ENCODE measurements around the gene CDKN1C.

CDKN1C gene

DNA sequence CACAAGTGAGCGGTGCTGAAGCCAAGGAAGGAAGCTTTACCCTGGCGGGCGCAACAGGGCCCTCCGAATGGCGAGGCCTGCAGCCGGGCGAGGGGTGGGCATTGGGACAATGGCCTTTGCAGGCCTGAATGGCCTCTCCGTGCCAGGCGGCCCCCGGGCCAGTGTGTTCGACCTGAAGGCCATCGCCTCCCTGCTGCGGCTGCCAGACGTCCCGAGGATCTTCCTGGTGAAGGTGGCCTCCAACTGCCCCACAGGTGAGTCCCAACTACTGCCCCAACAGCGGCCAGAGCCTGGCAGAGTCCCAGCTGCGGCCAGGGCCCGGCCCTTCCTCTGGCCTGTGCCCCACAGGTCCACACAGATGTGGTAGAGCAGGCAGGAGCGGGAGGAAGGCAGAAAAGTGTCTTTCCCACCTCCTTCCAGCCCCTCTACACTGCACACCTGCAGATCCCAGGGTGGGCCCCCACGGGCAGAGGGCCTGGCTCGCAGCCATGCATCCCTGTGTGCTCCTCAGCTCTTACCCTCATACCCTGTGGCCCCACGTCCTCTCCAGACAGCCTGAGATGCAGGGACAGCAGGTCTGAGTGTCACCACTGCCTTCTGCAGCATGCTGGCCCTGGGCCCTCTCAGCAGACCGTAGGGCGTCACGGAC lies 32.4 kb upstream of the CDKN1C start:
- no peak for DNase-seq
- H3K27me3 Mint-ChIP-seq, result peaks cover 13% of the 10 kb centered on the region
- peaks cover 9% of the 10 kb centered on the region for H3K4me1 Mint-ChIP-seq
- H3K4me3 Mint-ChIP-seq, result no peak overlapping the region
- H3K9me3 Mint-ChIP-seq, result no peaks in the 10 kb centered on the region
- H3K36me3 Mint-ChIP-seq, result no peaks in the 10 kb centered on the region
- CTCF ChIA-PET, result no interaction called here
- no peak overlapping the region for H3K27ac Mint-ChIP-seq

DNA sequence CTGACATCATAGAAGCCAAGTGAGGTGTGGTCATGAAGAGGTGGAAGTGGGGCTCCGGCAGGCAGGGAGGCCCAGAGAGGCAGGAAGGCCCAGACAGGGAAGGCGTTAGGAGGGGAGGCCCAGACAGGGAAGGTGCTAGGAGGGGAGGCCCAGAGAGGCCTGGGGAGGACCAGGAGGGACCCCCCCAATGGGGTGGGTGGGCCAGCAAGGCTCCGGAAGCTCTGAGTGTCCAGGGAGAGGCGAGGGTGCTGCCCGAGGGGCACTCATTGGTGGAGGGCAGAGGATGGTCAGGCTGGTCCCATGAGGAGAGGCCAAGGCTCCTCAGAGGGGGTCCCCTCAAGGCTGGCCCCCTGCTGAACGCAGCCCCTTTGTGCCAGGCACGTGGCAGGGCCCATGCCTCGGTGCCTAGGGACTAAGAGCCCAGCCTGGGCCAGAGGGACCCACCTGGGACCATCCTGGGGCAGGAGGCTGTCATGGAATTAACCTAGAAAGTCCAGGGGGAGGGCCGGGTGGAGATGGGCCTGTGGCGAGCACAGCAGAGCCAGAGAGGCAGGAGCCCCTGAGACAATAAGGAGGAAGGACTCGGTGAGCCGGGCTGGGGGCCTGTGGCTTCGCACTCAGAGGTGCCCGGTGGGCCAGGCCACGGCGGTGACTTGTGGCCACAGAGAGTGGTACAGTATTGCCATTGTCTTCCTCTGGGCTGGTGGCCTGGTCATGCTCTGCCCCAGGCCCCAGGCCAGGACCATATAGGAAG lies 31.5 kb upstream of the CDKN1C start:
- no peak overlapping the region for H3K27ac Mint-ChIP-seq
- CTCF ChIA-PET, result no interaction called here
- H3K4me3 Mint-ChIP-seq, result no peak overlapping the region
- H3K9me3 Mint-ChIP-seq, result no peaks in the 10 kb centered on the region
- peaks cover 13% of the 10 kb centered on the region for H3K27me3 Mint-ChIP-seq
- DNase-seq, result no peak
- no peaks in the 10 kb centered on the region for H3K36me3 Mint-ChIP-seq
- H3K4me1 Mint-ChIP-seq, result peaks cover 9% of the 10 kb centered on the region

DNA sequence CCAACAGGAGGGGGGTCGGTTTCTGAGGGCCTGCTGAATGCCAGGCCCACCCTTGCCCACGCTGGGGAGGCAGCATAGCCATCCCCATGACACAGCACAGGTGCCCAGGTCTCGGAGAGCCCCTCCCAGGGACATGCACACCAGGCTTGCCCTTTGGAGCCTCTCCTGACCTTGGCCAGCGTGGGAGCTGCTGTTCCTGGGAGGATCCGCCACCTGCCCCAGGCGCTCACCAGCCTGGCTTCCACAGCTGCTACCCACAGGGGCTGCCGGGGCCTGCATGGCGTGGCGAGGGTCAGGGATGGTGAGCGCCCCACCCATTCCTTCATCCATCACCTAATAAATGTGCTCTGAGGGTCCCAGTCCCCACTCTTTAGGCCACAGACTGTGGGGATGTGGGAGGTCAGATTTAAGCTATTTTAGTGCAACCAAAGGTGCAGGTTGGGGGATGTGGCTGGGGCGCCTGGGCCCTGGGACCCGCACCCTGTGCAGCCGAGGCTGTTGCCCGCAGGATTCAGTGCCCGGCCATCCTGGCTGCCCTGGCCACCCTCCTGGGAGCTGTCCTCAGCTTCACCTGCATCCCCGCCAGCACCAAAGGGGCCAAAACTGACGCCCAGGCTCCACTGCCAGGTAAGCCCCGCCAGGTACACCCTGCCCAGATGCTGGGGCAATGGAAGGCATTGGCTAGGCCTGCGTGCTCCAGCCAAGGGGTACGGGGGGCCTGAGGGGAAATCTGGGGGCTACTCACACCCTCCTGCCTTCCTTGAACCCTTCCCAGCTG lies 30.7 kb upstream of the CDKN1C start:
- H3K27me3 Mint-ChIP-seq, result peaks cover 13% of the 10 kb centered on the region
- no peak overlapping the region for H3K4me3 Mint-ChIP-seq
- no peak for DNase-seq
- H3K4me1 Mint-ChIP-seq, result peaks cover 9% of the 10 kb centered on the region
- no peak overlapping the region for H3K27ac Mint-ChIP-seq
- H3K36me3 Mint-ChIP-seq, result no peaks in the 10 kb centered on the region
- CTCF ChIA-PET, result no interaction called here
- H3K9me3 Mint-ChIP-seq, result no peaks in the 10 kb centered on the region

DNA sequence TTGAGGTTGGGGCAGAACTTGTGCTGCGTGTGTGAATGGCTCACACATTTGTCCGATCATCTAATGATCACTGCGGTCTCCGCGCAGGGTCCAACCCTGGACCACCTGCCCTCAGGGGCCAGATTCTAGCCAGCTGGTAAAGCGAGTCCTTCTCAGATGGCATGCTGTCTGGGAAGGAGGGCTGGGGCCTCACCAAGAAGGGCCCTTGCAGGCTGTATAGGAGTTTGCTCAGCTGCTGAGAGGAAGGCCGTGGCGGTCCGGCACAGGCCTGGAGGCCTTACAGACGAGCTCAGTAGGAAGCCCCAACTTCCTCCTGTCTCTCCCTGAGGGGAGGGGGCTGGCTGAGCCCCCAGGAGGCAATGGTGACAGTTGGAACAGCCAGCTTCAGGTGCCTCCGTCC lies 29.9 kb upstream of the CDKN1C start:
- H3K4me3 Mint-ChIP-seq, result no peak overlapping the region
- CTCF ChIA-PET, result interaction anchor here (1.5 kb wide), 1 partner anchor 14 kb away, joined by 5 read pairs; the partner anchor contains the start of gene PHLDA2
- peaks cover 9% of the 10 kb centered on the region for H3K4me1 Mint-ChIP-seq
- no peak for DNase-seq
- H3K9me3 Mint-ChIP-seq, result no peaks in the 10 kb centered on the region
- H3K27ac Mint-ChIP-seq, result no peak overlapping the region
- no peaks in the 10 kb centered on the region for H3K36me3 Mint-ChIP-seq
- H3K27me3 Mint-ChIP-seq, result peaks cover 17% of the 10 kb centered on the region

DNA sequence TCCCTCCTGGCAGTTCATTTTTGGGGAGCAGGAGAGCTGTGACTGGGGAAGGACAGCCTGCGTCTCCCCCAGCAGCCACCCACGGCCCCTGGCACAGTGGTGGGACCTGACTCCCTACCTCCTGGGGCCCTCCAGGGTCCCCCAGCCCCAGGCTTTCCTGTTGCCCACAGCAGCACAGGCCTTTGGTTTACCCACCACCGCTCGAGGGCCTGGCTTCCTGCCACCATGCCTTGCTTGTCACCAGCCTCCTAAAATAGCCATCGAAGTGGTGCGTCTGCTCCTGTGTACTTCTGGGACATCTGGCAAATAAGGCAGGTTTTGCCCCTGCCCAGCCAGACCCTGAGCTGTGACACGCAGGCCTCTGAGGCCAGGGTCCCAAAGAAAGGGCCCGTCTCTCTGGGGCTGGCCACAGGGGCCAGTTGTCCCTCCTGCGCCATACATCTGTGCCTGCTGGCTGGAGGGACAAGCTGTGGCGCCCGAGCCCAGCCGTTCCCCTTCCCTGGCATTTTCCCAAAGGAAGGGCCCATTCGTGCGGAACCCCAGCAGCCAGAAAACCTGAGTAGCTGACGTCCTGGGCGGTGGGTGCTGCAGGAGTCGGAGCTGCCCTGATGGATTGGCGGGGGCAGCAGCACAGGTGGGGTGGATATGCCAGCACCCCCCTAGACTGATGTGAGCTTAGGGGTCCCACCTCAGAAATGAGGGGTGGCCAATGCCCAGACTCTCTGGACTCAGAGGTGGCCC lies 29.1 kb upstream of the CDKN1C start:
- Mint-ChIP-seq H3K4me1 (peaks cover 9% of the 10 kb centered on the region), H3K4me3 (no peak overlapping the region), H3K27ac (no peak overlapping the region), H3K9me3 (no peaks in the 10 kb centered on the region), H3K36me3 (no peaks in the 10 kb centered on the region), H3K27me3 (peaks cover 19% of the 10 kb centered on the region)
- no peak for DNase-seq
- CTCF ChIA-PET, result interaction anchor here (0.7 to 1.5 kb wide), 2 partner anchors 15 to 380 kb away, joined by 3 to 5 read pairs; partner anchors contain the start of gene PHLDA2

DNA sequence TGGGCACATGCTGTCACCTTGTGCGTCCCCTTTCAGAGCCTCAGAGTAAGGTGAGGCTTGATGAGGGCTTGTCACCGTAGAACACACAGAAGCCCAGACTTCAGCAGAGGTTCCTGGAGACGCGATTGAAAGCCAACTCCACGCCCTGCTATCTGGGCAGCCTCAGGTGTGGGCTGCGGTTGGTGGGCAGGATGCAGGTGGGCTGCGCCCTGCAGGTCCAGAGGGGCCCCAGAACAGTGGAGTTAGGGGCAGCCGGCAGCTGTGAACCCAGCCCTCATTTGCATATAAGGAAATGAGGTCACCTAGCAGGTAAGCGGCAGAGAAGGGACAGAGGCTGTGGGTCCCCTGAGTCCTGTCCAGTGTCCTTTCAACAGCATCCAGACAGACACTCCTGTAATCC lies 28.2 kb upstream of the CDKN1C start:
- DNase-seq, result no peak
- H3K4me3 Mint-ChIP-seq, result no peak overlapping the region
- no peak overlapping the region for H3K27ac Mint-ChIP-seq
- H3K4me1 Mint-ChIP-seq, result peaks cover 9% of the 10 kb centered on the region
- H3K27me3 Mint-ChIP-seq, result peaks cover 19% of the 10 kb centered on the region
- CTCF ChIA-PET, result no interaction called here
- no peaks in the 10 kb centered on the region for H3K36me3 Mint-ChIP-seq
- no peaks in the 10 kb centered on the region for H3K9me3 Mint-ChIP-seq

DNA sequence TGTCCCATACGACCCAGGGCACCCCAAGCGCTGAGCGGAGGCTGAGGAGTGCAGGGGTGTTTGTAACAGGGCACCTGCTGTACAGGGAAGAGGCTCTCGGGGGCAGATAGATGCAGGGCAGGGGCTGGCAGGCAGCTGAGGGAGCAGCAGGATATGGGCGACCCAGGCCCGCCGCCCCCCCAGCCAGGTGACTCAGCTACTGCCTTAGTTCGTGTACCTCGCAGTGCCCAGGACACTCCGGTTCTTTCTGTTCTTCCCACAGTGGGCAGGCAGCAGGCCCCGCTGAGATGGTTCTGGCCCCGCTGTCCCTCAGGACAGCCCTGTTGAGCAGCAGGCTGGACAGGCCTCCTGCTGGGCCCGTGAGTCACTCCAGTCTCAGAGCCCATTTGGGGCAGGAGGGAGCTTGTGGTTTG lies 27.4 kb upstream of the CDKN1C start:
- Mint-ChIP-seq H3K9me3 (no peaks in the 10 kb centered on the region), H3K4me3 (no peak overlapping the region), H3K27me3 (peaks cover 19% of the 10 kb centered on the region), H3K27ac (no peak overlapping the region), H3K36me3 (no peaks in the 10 kb centered on the region), H3K4me1 (peaks cover 9% of the 10 kb centered on the region)
- no peak for DNase-seq
- CTCF ChIA-PET, result no interaction called here

DNA sequence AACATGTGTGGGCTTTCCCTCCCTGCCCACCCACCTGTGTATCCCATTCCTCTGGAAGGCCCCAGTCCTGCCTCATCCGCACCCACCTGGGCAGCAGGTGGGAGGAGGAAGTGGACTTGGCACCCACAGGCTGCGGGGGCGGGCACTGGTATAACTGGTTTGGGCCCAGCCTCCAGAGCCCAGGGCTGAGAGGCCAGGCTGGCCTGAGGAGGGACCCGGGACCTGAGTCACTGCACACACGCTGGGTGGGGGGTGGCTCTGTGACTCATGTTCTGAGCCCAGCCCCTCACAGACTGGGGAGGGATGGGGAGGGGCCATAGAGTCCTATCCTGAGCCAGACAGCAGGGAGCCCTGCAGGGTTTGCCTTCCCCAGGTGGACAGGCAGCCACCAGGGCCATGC lies 26.9 kb upstream of the CDKN1C start:
- Mint-ChIP-seq H3K9me3 (no peaks in the 10 kb centered on the region), H3K4me1 (peaks cover 9% of the 10 kb centered on the region), H3K4me3 (no peak overlapping the region), H3K36me3 (no peaks in the 10 kb centered on the region), H3K27ac (no peak overlapping the region), H3K27me3 (peaks cover 19% of the 10 kb centered on the region)
- DNase-seq, result no peak
- CTCF ChIA-PET, result interaction anchor here (1.6 kb wide), 1 partner anchor 17 kb away, joined by 5 read pairs; the partner anchor contains the start of gene PHLDA2

DNA sequence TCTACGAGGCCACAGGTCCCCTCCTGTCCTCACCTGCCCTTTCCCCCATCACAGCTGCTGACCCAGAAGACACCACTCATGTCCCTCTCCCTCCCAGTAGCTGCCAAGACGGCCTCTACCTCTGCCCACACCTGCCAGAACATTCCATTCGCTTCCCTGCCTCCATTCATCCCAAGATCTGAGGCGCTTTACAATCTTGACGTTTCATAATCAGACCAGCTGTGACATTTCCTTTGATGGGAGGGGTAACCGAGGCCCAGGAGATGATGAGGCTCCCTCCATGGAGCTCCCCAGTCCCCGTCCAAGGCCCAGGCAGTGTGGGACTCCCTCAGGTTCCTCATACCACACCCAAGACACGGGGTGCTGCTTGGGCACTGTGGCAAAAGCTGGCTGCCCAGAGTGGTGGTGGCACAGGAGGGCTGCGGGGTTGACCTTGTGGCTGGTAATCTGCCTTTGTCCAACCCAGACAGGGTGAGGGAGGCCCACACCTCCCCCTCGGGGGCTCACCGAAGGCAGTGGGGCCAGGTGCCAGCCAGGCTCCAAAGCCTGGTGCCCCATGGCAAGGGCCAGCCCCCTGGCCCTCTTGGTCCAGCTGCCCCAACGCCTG lies 26.3 kb upstream of the CDKN1C start:
- CTCF ChIA-PET, result interaction anchor here (0.7 to 1.6 kb wide), 3 partner anchors 9 to 20 kb away, joined by 3 to 5 read pairs (median 5); partner anchors contain the start of gene PHLDA2

DNA sequence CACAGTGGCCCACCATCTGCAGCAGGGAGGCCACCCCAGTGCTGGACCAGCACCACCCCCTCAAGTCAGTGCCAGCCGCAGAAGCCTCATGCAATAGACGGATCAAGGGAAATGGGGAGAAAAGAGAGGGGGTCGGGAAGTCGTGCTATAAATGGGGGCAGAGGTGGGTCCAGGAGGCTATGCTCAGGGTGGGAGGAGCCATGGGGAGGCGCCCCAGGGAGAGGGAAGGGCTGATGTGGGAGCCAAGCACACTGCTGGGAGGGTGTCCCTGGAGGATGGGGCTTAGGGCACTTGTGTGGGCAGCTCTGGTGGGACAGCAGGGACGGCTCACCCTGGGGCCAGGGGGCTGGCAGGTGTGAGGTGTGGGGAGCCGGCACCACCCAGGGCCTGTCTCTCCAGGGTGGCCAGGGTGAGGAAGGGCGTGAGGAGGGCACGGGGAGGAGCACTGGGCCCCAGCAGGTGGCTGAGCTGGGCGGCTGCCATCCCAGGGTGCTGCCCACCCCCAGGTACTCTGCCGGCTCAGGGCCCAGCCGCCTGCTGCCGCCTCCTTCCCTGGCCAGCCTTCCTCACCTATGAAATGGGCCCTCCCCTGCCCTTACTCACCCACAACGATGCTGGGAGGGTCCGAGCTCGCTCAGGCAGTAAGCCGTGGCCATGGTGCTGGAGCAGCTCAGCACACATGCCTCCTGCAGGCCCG lies 25.7 kb upstream of the CDKN1C start:
- CTCF ChIA-PET, result interaction anchor here (0.7 to 1.6 kb wide), 3 partner anchors 9 to 21 kb away, joined by 3 to 5 read pairs (median 5); partner anchors contain the start of gene PHLDA2
- Mint-ChIP-seq H3K27me3 (peaks cover 19% of the 10 kb centered on the region), H3K9me3 (peaks cover 3% of the 10 kb centered on the region), H3K4me3 (no peak overlapping the region), H3K36me3 (no peaks in the 10 kb centered on the region), H3K27ac (no peak overlapping the region), H3K4me1 (peaks cover 9% of the 10 kb centered on the region)
- DNase-seq, result no peak

More for the DNA sequence above, 26.3 kb upstream of the CDKN1C start:
- Mint-ChIP-seq H3K27ac (no peak overlapping the region), H3K9me3 (no peaks in the 10 kb centered on the region), H3K36me3 (no peaks in the 10 kb centered on the region), H3K4me1 (peaks cover 9% of the 10 kb centered on the region), H3K4me3 (no peak overlapping the region), H3K27me3 (peaks cover 19% of the 10 kb centered on the region)
- DNase-seq, result no peak

DNA sequence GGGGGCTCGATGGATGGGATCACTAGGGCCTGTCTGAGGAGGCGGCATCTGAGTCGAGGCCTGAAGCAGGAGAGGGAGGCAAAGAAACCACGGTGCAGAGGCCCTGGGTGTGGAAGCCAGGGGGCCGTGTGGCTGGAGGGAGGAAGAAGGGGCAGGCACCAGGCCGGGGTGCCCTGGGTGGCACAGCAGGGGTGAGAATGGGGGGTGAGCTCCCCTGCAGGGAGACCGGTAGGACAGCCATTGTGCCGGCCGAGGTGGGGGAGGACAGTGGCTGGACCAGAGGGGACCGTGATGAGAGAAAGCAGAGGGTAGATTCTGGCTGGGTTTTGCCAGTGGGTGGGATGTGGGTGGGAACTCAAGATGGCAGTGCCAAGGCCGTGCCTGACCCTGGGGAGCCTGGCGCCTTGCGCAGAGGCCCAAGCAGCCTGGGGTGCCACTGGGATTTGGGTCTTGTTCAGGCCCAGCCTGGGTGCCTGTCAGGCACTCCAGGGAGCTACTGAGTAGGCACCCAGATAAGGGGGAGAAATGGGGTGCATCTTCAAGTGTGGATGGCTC lies 24.9 kb upstream of the CDKN1C start:
- peaks cover 9% of the 10 kb centered on the region for H3K4me1 Mint-ChIP-seq
- H3K27ac Mint-ChIP-seq, result no peak overlapping the region
- no peak overlapping the region for H3K4me3 Mint-ChIP-seq
- CTCF ChIA-PET, result interaction anchor here (1.6 kb wide), 1 partner anchor 8 kb away, joined by 5 read pairs; a partner anchor contains a TSS
- peaks cover 6% of the 10 kb centered on the region for H3K36me3 Mint-ChIP-seq
- H3K27me3 Mint-ChIP-seq, result peaks cover 19% of the 10 kb centered on the region
- peaks cover 3% of the 10 kb centered on the region for H3K9me3 Mint-ChIP-seq
- DNase-seq, result no peak

DNA sequence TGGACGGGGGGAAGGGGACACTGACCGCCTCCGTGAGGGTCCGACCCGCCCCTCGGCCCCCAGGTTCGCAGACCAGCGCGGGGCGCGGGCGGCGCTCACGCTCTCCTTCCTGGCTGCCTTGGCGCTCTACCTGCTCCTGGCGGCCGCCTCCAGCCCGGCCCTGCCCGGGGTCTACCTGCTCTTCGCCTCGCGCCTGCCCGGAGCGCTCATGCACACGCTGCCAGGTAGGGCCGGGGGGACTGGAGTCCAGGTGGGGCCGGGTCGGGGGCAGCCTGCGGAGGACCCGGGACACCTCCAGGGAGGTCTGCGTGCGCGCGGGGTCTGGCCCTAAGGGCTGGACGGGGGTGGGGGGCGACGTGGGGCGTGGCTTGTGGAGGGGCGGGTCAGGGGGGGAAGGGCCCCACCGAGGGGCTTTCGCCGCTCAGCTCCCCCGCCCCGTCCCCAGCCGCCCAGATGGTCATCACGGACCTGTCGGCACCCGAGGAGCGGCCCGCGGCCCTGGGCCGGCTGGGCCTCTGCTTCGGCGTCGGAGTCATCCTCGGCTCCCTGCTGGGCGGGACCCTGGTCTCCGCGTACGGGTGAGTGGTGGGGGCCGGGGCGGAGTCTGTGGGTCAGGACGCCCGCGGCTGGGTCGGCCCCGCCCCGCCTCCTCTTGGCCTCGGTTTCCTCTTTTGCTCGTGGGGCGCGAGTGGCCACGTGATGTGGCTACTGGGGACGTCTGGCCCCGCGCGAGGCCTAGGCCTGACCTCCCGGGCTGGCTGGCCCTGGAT lies 23.7 kb upstream of the CDKN1C start:
- no peak for DNase-seq
- no peak overlapping the region for H3K27ac Mint-ChIP-seq
- no peak overlapping the region for H3K4me3 Mint-ChIP-seq
- peaks cover 15% of the 10 kb centered on the region for H3K36me3 Mint-ChIP-seq
- CTCF ChIA-PET, result no interaction called here
- H3K4me1 Mint-ChIP-seq, result peaks cover 16% of the 10 kb centered on the region
- H3K9me3 Mint-ChIP-seq, result peaks cover 8% of the 10 kb centered on the region
- H3K27me3 Mint-ChIP-seq, result peaks cover 27% of the 10 kb centered on the region
